Panc1 (cell line): ENCODE results near the gene MACO1. TPM values are rescaled to one million over a fixed set of nuclear protein-coding genes. Genes with fewer than 3 reads are reported as not detected.

Experiments
- ATAC-seq: fragments of 200-7000 bp; cut with Tn5 transposase; 2 replicates; pipeline ENCODE4 v1.9.1; 2020; ENCODE audit warnings: mild to moderate bottlenecking, moderate library complexity
- BruUV-seq: library from RNA; stranded (reverse); fragments of 400-500 nt; replicated peaks from 2 replicates; lab custom pipeline; 2021; lab: Mats Ljungman, UMichigan
- CTCF ChIA-PET: fragments of 300-600 bp; sonication (Branson Sonifier 250); formaldehyde crosslinking; loops from one replicate; lab custom pipeline; 2022; ENCODE audit warnings: antibody characterized with exemption; lab: Charles Lee
- POLR2A ChIA-PET: fragments of 300-600 bp; sonication (Branson Sonifier 250); formaldehyde crosslinking; loops from one replicate; lab custom pipeline; 2022; ENCODE audit warnings: antibody characterized with exemption; lab: Charles Lee
- DNase-seq: peaks from one replicate; pipeline ENCODE4 v3.0.0-alpha.2; 2010; ENCODE audit warnings: low read depth, low spot score
- H3K27ac ChIP-seq: 2 replicates; pipeline ENCODE4 v1.5.1; 2011; ENCODE audit warnings: mild to moderate bottlenecking, low read length, inconsistent platforms
- H3K27me3 ChIP-seq: fragments of 200-500 bp; sonication (Bioruptor generic); 2 replicates; pipeline ENCODE4 v1.6.0; 2014; ENCODE audit warnings: low read length, inconsistent platforms; ENCODE audit not compliant: control insufficient read depth, insufficient read depth
- H3K36me3 ChIP-seq: fragments of 200-500 bp; sonication (Bioruptor generic); 2 replicates; pipeline ENCODE4 v1.5.1; 2014; ENCODE audit warnings: inconsistent platforms, mild to moderate bottlenecking, low read length, moderate library complexity; ENCODE audit not compliant: control insufficient read depth, insufficient read depth
- H3K4me1 ChIP-seq: 2 replicates; pipeline ENCODE4 v1.5.1; 2011; ENCODE audit warnings: inconsistent platforms, mild to moderate bottlenecking, low read length, moderate library complexity; ENCODE audit not compliant: control insufficient read depth, insufficient read depth
- H3K4me3 ChIP-seq, 2 experiments: 2 replicates each; pipeline ENCODE4 v1.5.1; 2011 to 2012; ENCODE audit warnings: low read depth in 2 of 2, low read length in 2 of 2, mild to moderate bottlenecking in 2 of 2, inconsistent platforms in 1 of 2, moderate library complexity in 1 of 2
- H3K9me3 ChIP-seq: fragments of 200-500 bp; sonication (Bioruptor generic); 2 replicates; pipeline ENCODE4 v1.5.1; 2014; ENCODE audit warnings: low read depth, mild to moderate bottlenecking, inconsistent platforms, low read length, moderate library complexity; ENCODE audit not compliant: control insufficient read depth, insufficient read depth
- POLR2AphosphoS5 ChIP-seq: IDR thresholded peaks from 2 replicates; pipeline ENCODE4 v1.6.1; 2012; ENCODE audit warnings: mild to moderate bottlenecking, low read depth, low read length, moderate library complexity
- SIN3A ChIP-seq: IDR thresholded peaks from 2 replicates; pipeline ENCODE4 v1.6.1; 2012; ENCODE audit warnings: low read depth, mild to moderate bottlenecking, low read length, moderate library complexity, borderline replicate concordance; ENCODE audit not compliant: insufficient read depth
- TCF7L2 ChIP-seq: IDR thresholded peaks from 2 replicates; pipeline ENCODE4 v1.6.1; 2011; ENCODE audit warnings: mild to moderate bottlenecking, low read depth, low read length, inconsistent platforms
- in situ Hi-C: cut with HindIII; loops from 2 replicates; pipeline ENCODE4 v1.10.0; 2016; ENCODE audit warnings: low sequenced_read_pairs, low pct_unique_long_range_greater_than_20kb
- intact Hi-C: fragments of 100-400 bp; cut with micrococcal nuclease; formaldehyde crosslinking; loops from one replicate; pipeline ENCODE4 v1.10.0; 2022; ENCODE audit not compliant: unreplicated experiment
- total RNA-seq: library from RNA; stranded (reverse); gene quantifications from one replicate; pipeline ENCODE4 v1.2.1, GENCODE V29; 2021; ENCODE audit not compliant: unreplicated experiment
- TF ChIP-seq, protein P1 (sequence below): fragments of 450-650 bp; IDR thresholded peaks from 2 replicates; pipeline ENCODE4 v1.5.1; 2017; ENCODE audit warnings: mild to moderate bottlenecking
- TF ChIP-seq, protein P2 (sequence below), 2 experiments: IDR thresholded peaks; 2 replicates each; pipeline ENCODE4 v1.6.1; 2011 to 2012; ENCODE audit warnings: low read depth in 2 of 2, control low read depth in 1 of 2, low read length in 1 of 2, mild to moderate bottlenecking in 1 of 2, moderate library complexity in 1 of 2; ENCODE audit not compliant: insufficient read depth in 1 of 2

Gene MACO1
- total RNA-seq, 1 experiment from 2014 or later = 16.5 TPM

DNA sequence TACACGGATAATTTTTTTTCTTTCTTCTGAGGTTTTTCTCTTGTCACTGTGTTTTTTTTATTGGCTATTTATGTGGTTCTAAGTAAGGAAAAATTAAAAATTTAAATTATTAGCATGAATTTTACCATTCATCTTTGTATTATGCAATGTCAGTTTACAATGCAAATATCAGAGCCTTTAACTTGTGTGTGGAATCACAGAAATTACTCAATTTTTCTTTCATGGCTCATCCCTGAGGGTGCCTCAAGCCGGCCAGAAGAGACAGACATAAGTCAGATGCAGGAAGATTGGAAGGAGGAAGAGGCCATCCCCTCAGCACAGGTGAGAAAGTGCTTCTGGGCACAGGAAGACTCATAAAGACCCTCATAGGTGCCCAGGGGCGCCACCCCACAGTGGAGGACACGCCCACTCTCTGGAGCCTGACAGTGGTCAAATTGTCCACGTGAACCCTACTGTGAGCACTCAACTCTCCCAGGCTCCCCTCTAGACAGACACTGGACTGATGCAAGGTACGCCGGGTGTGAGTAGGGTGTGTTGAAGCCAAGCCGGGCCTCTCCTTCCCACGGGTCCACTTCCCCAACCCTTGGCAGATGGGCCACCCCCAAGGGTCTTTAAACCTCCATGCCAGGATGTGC is 103.2 kb downstream of the MACO1 start:
- Histone ChIP-seq H3K27ac (no peak overlapping the region), H3K36me3 (no peaks in the 10 kb centered on the region), H3K27me3 (no peaks in the 10 kb centered on the region), H3K4me1 (no peaks in the 10 kb centered on the region; the same call in 1 of the 2 replicates), H3K4me3 (no peak overlapping the region), H3K9me3 (no peaks in the 10 kb centered on the region)
- DNase-seq (no peak), ATAC-seq (no peak)
- ChIA-PET POLR2A (no interaction called here), CTCF (interaction anchor here (0.7 kb wide), 1 partner anchor 191 kb away, joined by 3 read pairs; no protein-coding TSS in a partner anchor)
- intact Hi-C loops (no loop called here), in situ Hi-C loops (no loop called here)
- no TSS peak for BruUV-seq
- TF ChIP-seq, protein P1, sequence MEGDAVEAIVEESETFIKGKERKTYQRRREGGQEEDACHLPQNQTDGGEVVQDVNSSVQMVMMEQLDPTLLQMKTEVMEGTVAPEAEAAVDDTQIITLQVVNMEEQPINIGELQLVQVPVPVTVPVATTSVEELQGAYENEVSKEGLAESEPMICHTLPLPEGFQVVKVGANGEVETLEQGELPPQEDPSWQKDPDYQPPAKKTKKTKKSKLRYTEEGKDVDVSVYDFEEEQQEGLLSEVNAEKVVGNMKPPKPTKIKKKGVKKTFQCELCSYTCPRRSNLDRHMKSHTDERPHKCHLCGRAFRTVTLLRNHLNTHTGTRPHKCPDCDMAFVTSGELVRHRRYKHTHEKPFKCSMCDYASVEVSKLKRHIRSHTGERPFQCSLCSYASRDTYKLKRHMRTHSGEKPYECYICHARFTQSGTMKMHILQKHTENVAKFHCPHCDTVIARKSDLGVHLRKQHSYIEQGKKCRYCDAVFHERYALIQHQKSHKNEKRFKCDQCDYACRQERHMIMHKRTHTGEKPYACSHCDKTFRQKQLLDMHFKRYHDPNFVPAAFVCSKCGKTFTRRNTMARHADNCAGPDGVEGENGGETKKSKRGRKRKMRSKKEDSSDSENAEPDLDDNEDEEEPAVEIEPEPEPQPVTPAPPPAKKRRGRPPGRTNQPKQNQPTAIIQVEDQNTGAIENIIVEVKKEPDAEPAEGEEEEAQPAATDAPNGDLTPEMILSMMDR = no peak
- no peak for TF ChIP-seq POLR2AphosphoS5
- TF ChIP-seq SIN3A = no peak
- TF ChIP-seq, protein P2, sequence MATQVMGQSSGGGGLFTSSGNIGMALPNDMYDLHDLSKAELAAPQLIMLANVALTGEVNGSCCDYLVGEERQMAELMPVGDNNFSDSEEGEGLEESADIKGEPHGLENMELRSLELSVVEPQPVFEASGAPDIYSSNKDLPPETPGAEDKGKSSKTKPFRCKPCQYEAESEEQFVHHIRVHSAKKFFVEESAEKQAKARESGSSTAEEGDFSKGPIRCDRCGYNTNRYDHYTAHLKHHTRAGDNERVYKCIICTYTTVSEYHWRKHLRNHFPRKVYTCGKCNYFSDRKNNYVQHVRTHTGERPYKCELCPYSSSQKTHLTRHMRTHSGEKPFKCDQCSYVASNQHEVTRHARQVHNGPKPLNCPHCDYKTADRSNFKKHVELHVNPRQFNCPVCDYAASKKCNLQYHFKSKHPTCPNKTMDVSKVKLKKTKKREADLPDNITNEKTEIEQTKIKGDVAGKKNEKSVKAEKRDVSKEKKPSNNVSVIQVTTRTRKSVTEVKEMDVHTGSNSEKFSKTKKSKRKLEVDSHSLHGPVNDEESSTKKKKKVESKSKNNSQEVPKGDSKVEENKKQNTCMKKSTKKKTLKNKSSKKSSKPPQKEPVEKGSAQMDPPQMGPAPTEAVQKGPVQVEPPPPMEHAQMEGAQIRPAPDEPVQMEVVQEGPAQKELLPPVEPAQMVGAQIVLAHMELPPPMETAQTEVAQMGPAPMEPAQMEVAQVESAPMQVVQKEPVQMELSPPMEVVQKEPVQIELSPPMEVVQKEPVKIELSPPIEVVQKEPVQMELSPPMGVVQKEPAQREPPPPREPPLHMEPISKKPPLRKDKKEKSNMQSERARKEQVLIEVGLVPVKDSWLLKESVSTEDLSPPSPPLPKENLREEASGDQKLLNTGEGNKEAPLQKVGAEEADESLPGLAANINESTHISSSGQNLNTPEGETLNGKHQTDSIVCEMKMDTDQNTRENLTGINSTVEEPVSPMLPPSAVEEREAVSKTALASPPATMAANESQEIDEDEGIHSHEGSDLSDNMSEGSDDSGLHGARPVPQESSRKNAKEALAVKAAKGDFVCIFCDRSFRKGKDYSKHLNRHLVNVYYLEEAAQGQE (IDR thresholded peaks at IDR 0.05; ENCODE audit: insufficient read depth in 1 of 2, low read depth in 2 of 2, low read length in 1 of 2) = no peak
- TF ChIP-seq TCF7L2 = no peak

DNA sequence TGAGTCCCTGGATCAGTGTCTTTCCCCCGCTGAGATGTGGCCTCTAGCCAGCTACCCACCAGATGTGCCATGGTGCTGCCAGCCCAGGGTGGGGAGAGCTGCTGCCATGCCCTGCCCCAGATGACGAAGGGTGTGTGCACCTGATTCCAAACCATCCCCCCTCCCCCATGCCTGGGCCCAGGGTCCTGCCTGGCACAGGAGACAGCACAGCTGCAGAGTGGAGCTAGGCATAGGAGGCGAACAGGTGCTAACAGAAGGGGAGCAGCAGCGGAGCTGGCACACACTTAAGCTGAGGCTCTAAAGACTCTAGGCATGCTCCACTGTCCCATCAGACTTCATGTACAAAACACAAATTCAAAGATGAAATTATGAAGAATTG is 103.7 kb downstream of the MACO1 start:
- CTCF ChIA-PET = no interaction called here
- Histone ChIP-seq H3K4me3 (no peak overlapping the region), H3K27me3 (no peaks in the 10 kb centered on the region), H3K4me1 (no peaks in the 10 kb centered on the region; the same call in 1 of the 2 replicates), H3K36me3 (no peaks in the 10 kb centered on the region), H3K9me3 (no peaks in the 10 kb centered on the region), H3K27ac (no peak overlapping the region)
- POLR2A ChIA-PET = no interaction called here
- in situ Hi-C loops = no loop called here
- ATAC-seq (no peak), DNase-seq (no peak)
- intact Hi-C loops = no loop called here
- BruUV-seq = no TSS peak
- no peak for TF ChIP-seq SIN3A
- TF ChIP-seq POLR2AphosphoS5 = no peak
- TF ChIP-seq, protein P1 = no peak
- TF ChIP-seq TCF7L2 = no peak
- TF ChIP-seq, protein P2 (IDR thresholded peaks at IDR 0.05; ENCODE audit: insufficient read depth in 1 of 2, low read depth in 2 of 2, low read length in 1 of 2) = no peak
